HepG2 (cell line): ENCODE measurements around the gene CYSTM1. TPM values are rescaled to one million over a fixed set of nuclear protein-coding genes. Genes with fewer than 3 reads are reported as not detected.

Source experiments
- ATAC-seq: fragments of 200-7000 bp; cut with Tn5 transposase; 3 replicates; pipeline ENCODE4 v1.9.1; 2020; ENCODE audit warnings: mild to moderate bottlenecking, moderate library complexity
- BruUV-seq: library from RNA; stranded (reverse); fragments of 400-500 nt; replicated peaks from 2 replicates; lab custom pipeline; 2021; lab: Mats Ljungman, UMichigan
- CTCF ChIA-PET: fragments of 300-600 bp; formaldehyde crosslinking; extraction: SDS; loops from one replicate; lab custom pipeline; 2021; ENCODE audit warnings: low total read pairs, inconsistent platforms, low intra/inter-chr PET ratio; lab: Yijun Ruan, JAX
- POLR2A ChIA-PET: fragments of 350-600 bp; sonication (Branson Sonifier 250); formaldehyde crosslinking; loops from one replicate; lab custom pipeline; 2020; ENCODE audit warnings: antibody characterized with exemption, inconsistent platforms; lab: Yijun Ruan, JAX
- DNase-seq: peaks from one replicate; pipeline ENCODE4 v3.0.0-alpha.2; 2015; ENCODE audit warnings: low spot score
- FAIRE-seq: peaks from 3 replicates; lab custom pipeline; 2011; peaks lifted over from hg19 to GRCh38; lab: Jason Lieb, UNC
- H2AFZ ChIP-seq: one replicate; pipeline ENCODE4 v1.6.1; 2011; ENCODE audit warnings: low read length, inconsistent platforms
- H3K27ac ChIP-seq: fragments of 300-600 bp; 3 replicates; pipeline ENCODE4 v1.8.0; 2011; ENCODE audit warnings: mixed run types, mild to moderate bottlenecking, mixed read lengths, low read length, inconsistent platforms; ENCODE audit not compliant: insufficient read depth; ENCODE audit errors: extremely low read length
- H3K27me3 ChIP-seq, 2 experiments: fragments of 200-600 bp in 1 of 2; 2 replicates in 1 of 2; 3 replicates in 1 of 2; pipeline versions ENCODE4 v1.6.0 to v1.8.0; 2011; ENCODE audit warnings: low read length in 2 of 2, mild to moderate bottlenecking in 2 of 2, moderate library complexity in 2 of 2, inconsistent platforms in 1 of 2; ENCODE audit not compliant: insufficient read depth in 2 of 2, control insufficient read depth in 1 of 2
- H3K36me3 ChIP-seq, 2 experiments: fragments of 200-600 bp in 1 of 2; replicated peaks in 1 of 2; 2 replicates in 1 of 2; 3 replicates in 1 of 2; pipeline versions ENCODE4 v1.5.1 to v1.8.0; 2011; ENCODE audit warnings: low read length in 2 of 2, inconsistent platforms in 1 of 2; ENCODE audit not compliant: insufficient read depth in 2 of 2, control insufficient read depth in 1 of 2
- H3K4me1 ChIP-seq: 2 replicates; pipeline ENCODE4 v1.5.1; 2012; ENCODE audit warnings: low read length, inconsistent platforms; ENCODE audit not compliant: insufficient read depth
- H3K4me2 ChIP-seq: 2 replicates; pipeline ENCODE4 v1.6.0; 2011; ENCODE audit warnings: low read depth, low read length, inconsistent platforms
- H3K4me3 ChIP-seq, 3 experiments: fragments of 200-600 bp in 1 of 3; sonication (generic), shearing (Covaris generic) in 1 of 3; replicated peaks in 1 of 3; 2 replicates each; pipeline ENCODE4 v1.5.1; 2011 to 2016; ENCODE audit warnings: low read length in 3 of 3, inconsistent platforms in 2 of 3, low read depth in 2 of 3, mild to moderate bottlenecking in 2 of 3, control low read depth in 1 of 3, mixed read lengths in 1 of 3; ENCODE audit not compliant: insufficient read depth in 1 of 3
- H3K79me2 ChIP-seq: one replicate; pipeline ENCODE4 v1.6.1; 2011; ENCODE audit warnings: low read length, inconsistent platforms; ENCODE audit not compliant: insufficient read depth
- H3K9ac ChIP-seq: 2 replicates; pipeline ENCODE4 v1.6.0; 2011; ENCODE audit warnings: mild to moderate bottlenecking, low read depth, low read length, inconsistent platforms; ENCODE audit not compliant: insufficient read depth
- H3K9me3 ChIP-seq: 2 replicates; pipeline ENCODE4 v1.5.1; 2012; ENCODE audit warnings: mild to moderate bottlenecking, low read length
- H4K20me1 ChIP-seq: 2 replicates; pipeline ENCODE4 v1.6.0; 2011; ENCODE audit warnings: inconsistent platforms, mild to moderate bottlenecking, low read length, moderate library complexity; ENCODE audit not compliant: insufficient read depth
- BCL6 ChIP-seq: IDR thresholded peaks from 2 replicates; pipeline ENCODE4 v1.6.1; 2016; ENCODE audit warnings: missing genetic modification reagents, missing compliant biosample characterization
- FOXA3 ChIP-seq: IDR thresholded peaks from 2 replicates; pipeline ENCODE4 v1.6.1; 2016; ENCODE audit warnings: missing genetic modification reagents, missing compliant biosample characterization
- KDM6A ChIP-seq: IDR thresholded peaks from 2 replicates; pipeline ENCODE4 v1.6.1; 2016; ENCODE audit warnings: low read depth
- MAF1 ChIP-seq: sonication (generic); formaldehyde crosslinking; IDR thresholded peaks from 2 replicates; pipeline ENCODE4 v1.5.0; 2020; ENCODE audit warnings: missing genetic modification reagents, borderline replicate concordance
- NFRKB ChIP-seq: fragments of 450-650 bp; IDR thresholded peaks from 2 replicates; pipeline ENCODE4 v1.6.1; 2017
- POLR2A ChIP-seq, 2 experiments: IDR thresholded peaks; 2 replicates each; pipeline ENCODE4 v1.6.1; 2011; ENCODE audit warnings: low read depth in 2 of 2, low read length in 2 of 2, mild to moderate bottlenecking in 1 of 2, moderate library complexity in 1 of 2; ENCODE audit not compliant: insufficient read depth in 1 of 2
- RFX3 ChIP-seq: IDR thresholded peaks from 2 replicates; pipeline ENCODE4 v1.6.1; 2016; ENCODE audit warnings: missing biosample characterization, missing genetic modification reagents
- ZFP36L2 ChIP-seq: sonication (generic); formaldehyde crosslinking; IDR thresholded peaks from 2 replicates; pipeline ENCODE4 v1.4.0; 2020; ENCODE audit warnings: missing genetic modification reagents
- ZFYVE20 ChIP-seq: sonication (generic); formaldehyde crosslinking; IDR thresholded peaks from 2 replicates; pipeline ENCODE4 v1.8.0; 2023; ENCODE audit warnings: low read depth, mild to moderate bottlenecking, moderate library complexity, missing genetic modification reagents, borderline replicate concordance
- WGBS: methylation state at CpG from one replicate; pipeline ENCODE4 v1.1.6; 2017; ENCODE audit warnings: low lambda C conversion rate; 5-methylcytosine and 5-hydroxymethylcytosine counted together
- in situ Hi-C: cut with HindIII; loops from 2 replicates; pipeline ENCODE4 v1.10.0; 2017; ENCODE audit warnings: low pct_unique_long_range_greater_than_20kb; ENCODE audit not compliant: extremely low pct_ligation_motif_present
- intact Hi-C: fragments of 100-400 bp; cut with micrococcal nuclease; formaldehyde crosslinking; loops from one replicate; pipeline ENCODE4 v1.10.0; 2022; ENCODE audit not compliant: unreplicated experiment
- polyA plus RNA-seq, 8 experiments: library from polyadenylated mRNA; depleted of rRNA in 3 of 8; stranded (reverse) in 7 of 8; unstranded in 1 of 8; fragments of >200 nt; fragmentation: Illumina TruSeq in 4 of 8; extraction: Trizol in 4 of 8; gene quantifications; 2 replicates each; pipeline versions ENCODE4 v1.2.1 to v1.2.3, GENCODE V29; 2011 to 2016; ENCODE audit warnings: low read depth in 4 of 8, missing spikeins in 1 of 8, mixed read lengths in 1 of 8; ENCODE audit not compliant: insufficient read depth in 1 of 8
- total RNA-seq, 5 experiments: library from RNA; depleted of rRNA; stranded (reverse); fragments of >200 nt; fragmentation: Illumina TruSeq; extraction: Trizol; gene quantifications; 2 replicates each; pipeline ENCODE4 v1.2.3, GENCODE V29; 2016; ENCODE audit warnings: low read depth in 1 of 5
- TF ChIP-seq, protein P1 (sequence below): sonication (generic); formaldehyde crosslinking; IDR thresholded peaks from 2 replicates; pipeline ENCODE4 v1.5.1; 2020; ENCODE audit warnings: missing genetic modification reagents, mild to moderate bottlenecking, borderline replicate concordance
- TF ChIP-seq, protein P2 (sequence below): sonication (generic); formaldehyde crosslinking; IDR thresholded peaks from 2 replicates; pipeline ENCODE4 v1.8.0; 2022; ENCODE audit warnings: mild to moderate bottlenecking, missing genetic modification reagents, moderate library complexity
- TF ChIP-seq, protein P3 (sequence below): sonication (generic); formaldehyde crosslinking; IDR thresholded peaks from 2 replicates; pipeline ENCODE4 v1.4.0; 2020; ENCODE audit warnings: missing genetic modification reagents, borderline replicate concordance

CYSTM1 gene
- total and polyA plus RNA-seq, 2 of the 13 experiments (the other 11 are each of a cell fraction or from before 2014, with no cell fraction given), result 40.0 to 73.4 TPM

DNA sequence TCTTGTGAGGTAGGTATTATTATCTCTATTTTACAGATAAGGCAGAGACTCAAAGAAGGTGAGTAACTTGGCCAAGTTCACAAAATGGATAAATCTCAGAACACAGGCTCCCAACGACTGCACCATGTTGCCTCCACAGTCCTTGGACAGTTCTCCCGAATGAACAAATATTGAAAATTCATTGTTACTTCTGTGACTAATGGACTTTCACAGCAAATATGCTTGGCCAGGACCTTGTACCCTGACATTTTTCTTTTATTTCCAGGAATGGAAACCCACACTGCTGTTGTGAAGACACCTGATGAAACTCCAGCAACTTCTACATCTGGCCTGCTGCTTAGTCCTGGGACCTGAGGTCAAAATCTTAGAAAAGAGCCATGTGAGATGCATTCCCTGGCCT is 2.5 kb upstream of the CYSTM1 start (continued):
- TF ChIP-seq FOXA3 (CRISPR knock-in tag) (no peak), POLR2A (IDR thresholded peaks at IDR 0.05; ENCODE audit: insufficient read depth in 1 of 2, low read depth in 2 of 2, low read length in 2 of 2) (no peak), RFX3 (CRISPR knock-in tag) (no peak), KDM6A (CRISPR knock-in tag) (peak; percentile 30; the same call in 1 of the 2 replicates), BCL6 (CRISPR knock-in tag) (peak; percentile 96)
- TF ChIP-seq, protein P1, sequence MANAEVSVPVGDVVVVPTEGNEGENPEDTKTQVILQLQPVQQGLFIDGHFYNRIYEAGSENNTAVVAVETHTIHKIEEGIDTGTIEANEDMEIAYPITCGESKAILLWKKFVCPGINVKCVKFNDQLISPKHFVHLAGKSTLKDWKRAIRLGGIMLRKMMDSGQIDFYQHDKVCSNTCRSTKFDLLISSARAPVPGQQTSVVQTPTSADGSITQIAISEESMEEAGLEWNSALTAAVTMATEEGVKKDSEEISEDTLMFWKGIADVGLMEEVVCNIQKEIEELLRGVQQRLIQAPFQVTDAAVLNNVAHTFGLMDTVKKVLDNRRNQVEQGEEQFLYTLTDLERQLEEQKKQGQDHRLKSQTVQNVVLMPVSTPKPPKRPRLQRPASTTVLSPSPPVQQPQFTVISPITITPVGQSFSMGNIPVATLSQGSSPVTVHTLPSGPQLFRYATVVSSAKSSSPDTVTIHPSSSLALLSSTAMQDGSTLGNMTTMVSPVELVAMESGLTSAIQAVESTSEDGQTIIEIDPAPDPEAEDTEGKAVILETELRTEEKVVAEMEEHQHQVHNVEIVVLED, result no peak
- TF ChIP-seq, protein P2, sequence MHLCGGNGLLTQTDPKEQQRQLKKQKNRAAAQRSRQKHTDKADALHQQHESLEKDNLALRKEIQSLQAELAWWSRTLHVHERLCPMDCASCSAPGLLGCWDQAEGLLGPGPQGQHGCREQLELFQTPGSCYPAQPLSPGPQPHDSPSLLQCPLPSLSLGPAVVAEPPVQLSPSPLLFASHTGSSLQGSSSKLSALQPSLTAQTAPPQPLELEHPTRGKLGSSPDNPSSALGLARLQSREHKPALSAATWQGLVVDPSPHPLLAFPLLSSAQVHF (CRISPR knock-in tag), result no peak

DNA sequence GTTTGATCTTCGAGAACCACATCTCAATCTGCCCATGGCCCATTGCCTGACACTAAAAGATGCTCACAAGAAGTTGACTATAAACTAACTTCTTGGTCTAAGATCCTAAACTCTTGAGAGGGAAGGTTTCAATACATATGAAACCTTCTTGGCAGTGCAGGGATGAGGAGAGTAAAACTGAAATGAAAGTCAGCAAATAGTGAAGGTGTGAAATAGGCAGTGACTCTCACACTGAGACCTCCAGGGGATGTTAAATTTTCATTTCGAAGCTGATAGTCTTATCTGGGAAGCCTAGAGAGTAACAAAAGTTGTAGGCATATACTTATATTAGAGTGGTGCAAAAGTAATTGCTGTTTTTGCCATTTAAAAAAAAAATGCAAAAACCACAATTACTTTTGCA is 974 bp upstream of the CYSTM1 start:
- no peaks in the 10 kb centered on the region for H3K9me3 ChIP-seq
- H3K4me2 ChIP-seq, result no peak overlapping the region
- in situ Hi-C loops, result no loop called here
- peaks cover 58% of the 10 kb centered on the region for H3K4me1 ChIP-seq
- H3K9ac ChIP-seq, result no peak overlapping the region
- ATAC-seq, result no peak
- H3K27me3 ChIP-seq, result no peaks in the 10 kb centered on the region; a peak in 1 of 5 replicates
- no TSS peak for BruUV-seq
- H4K20me1 ChIP-seq, result no peaks in the 10 kb centered on the region
- peaks cover 17% of the 10 kb centered on the region for H3K79me2 ChIP-seq
- intact Hi-C loops, result loop anchor here (2.0 to 10.0 kb wide), 3 partner anchors 17 to 541 kb away; partner anchors contain the start of gene HBEGF
- POLR2A ChIA-PET, result interaction anchor here (1.0 to 2.2 kb wide), 4 partner anchors 9 to 227 kb away, joined by 3 to 8 read pairs (median 5); partner anchors contain the start of gene ANKHD1
- no peak for DNase-seq
- H2AFZ ChIP-seq, result no peak overlapping the region
- H3K4me3 ChIP-seq, result no peak overlapping the region
- TF ChIP-seq MAF1 (CRISPR knock-in tag) (no peak), ZFP36L2 (CRISPR knock-in tag) (no peak), NFRKB (no peak), ZFYVE20 (CRISPR knock-in tag) (no peak)
- TF ChIP-seq, protein P3, sequence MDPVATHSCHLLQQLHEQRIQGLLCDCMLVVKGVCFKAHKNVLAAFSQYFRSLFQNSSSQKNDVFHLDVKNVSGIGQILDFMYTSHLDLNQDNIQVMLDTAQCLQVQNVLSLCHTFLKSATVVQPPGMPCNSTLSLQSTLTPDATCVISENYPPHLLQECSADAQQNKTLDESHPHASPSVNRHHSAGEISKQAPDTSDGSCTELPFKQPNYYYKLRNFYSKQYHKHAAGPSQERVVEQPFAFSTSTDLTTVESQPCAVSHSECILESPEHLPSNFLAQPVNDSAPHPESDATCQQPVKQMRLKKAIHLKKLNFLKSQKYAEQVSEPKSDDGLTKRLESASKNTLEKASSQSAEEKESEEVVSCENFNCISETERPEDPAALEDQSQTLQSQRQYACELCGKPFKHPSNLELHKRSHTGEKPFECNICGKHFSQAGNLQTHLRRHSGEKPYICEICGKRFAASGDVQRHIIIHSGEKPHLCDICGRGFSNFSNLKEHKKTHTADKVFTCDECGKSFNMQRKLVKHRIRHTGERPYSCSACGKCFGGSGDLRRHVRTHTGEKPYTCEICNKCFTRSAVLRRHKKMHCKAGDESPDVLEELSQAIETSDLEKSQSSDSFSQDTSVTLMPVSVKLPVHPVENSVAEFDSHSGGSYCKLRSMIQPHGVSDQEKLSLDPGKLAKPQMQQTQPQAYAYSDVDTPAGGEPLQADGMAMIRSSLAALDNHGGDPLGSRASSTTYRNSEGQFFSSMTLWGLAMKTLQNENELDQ (CRISPR knock-in tag), result no peak
- H3K27ac ChIP-seq, result peak overlapping the region; percentile 89
- no peak for FAIRE-seq
- CTCF ChIA-PET, result no interaction called here
- WGBS, result 82% methylated on average over 2 of the region's 2 CpGs
- no peaks in the 10 kb centered on the region for H3K36me3 ChIP-seq
